GM19035 (cell line): Measurements from ENCODE around the gene ITPR2.
A peak's percentile ranks its signal among the peaks of the same experiment; 100 is the strongest.

ENCODE experiments used
- ATAC-seq: cut with Tn5 transposase; IDR thresholded peaks from one replicate; pipeline ENCODE4 v1.9.1; 2021; ENCODE audit not compliant: unreplicated experiment

Gene ITPR2

GRCh38 chr12:26825459-26826016 lies 7.5 kb downstream of the ITPR2 start:
- no peak for ATAC-seq

GRCh38 chr12:26823390-26823789 lies 9.6 kb downstream of the ITPR2 start:
- no peak for ATAC-seq

GRCh38 chr12:26822026-26822425 lies 11.0 kb downstream of the ITPR2 start:
- no peak for ATAC-seq

GRCh38 chr12:26821212-26821701 lies 11.7 kb downstream of the ITPR2 start:
- ATAC-seq: no peak

GRCh38 chr12:26818636-26819035 lies 14.4 kb downstream of the ITPR2 start:
- no peak for ATAC-seq

- ATAC-seq: no peak
Observed at GRCh38 chr12:26818201-26818600, 14.8 kb downstream of the ITPR2 start.

GRCh38 chr12:26817183-26817591 lies 15.8 kb downstream of the ITPR2 start:
- peak; percentile 88 for ATAC-seq

- ATAC-seq: no peak
Observed at GRCh38 chr12:26813812-26814211, 19.2 kb downstream of the ITPR2 start.

GRCh38 chr12:26810330-26810729 lies 22.7 kb downstream of the ITPR2 start:
- no peak for ATAC-seq

GRCh38 chr12:26809611-26810285 lies 23.2 kb downstream of the ITPR2 start:
- ATAC-seq: no peak

- ATAC-seq: no peak
Observed at GRCh38 chr12:26808766-26809476, 24.1 kb downstream of the ITPR2 start.

GRCh38 chr12:26807292-26807691 lies 25.7 kb downstream of the ITPR2 start:
- no peak for ATAC-seq

- ATAC-seq: no peak
Observed at GRCh38 chr12:26806556-26806955, 26.4 kb downstream of the ITPR2 start.

GRCh38 chr12:26805401-26805971 lies 27.5 kb downstream of the ITPR2 start:
- no peak for ATAC-seq

GRCh38 chr12:26803552-26803951 lies 29.4 kb downstream of the ITPR2 start:
- no peak for ATAC-seq

- ATAC-seq: no peak
Observed at GRCh38 chr12:26801486-26801885, 31.5 kb downstream of the ITPR2 start.

- ATAC-seq: no peak
Observed at GRCh38 chr12:26800858-26801257, 32.1 kb downstream of the ITPR2 start.

GRCh38 chr12:26800347-26800746 lies 32.6 kb downstream of the ITPR2 start:
- no peak for ATAC-seq

GRCh38 chr12:26799741-26800140 lies 33.3 kb downstream of the ITPR2 start:
- no peak for ATAC-seq

- no peak for ATAC-seq
Observed at GRCh38 chr12:26798640-26799039, 34.4 kb downstream of the ITPR2 start.

GRCh38 chr12:26798023-26798422 lies 35.0 kb downstream of the ITPR2 start:
- ATAC-seq: no peak

GRCh38 chr12:26795910-26796309 lies 37.1 kb downstream of the ITPR2 start:
- ATAC-seq: no peak
